SU-DHL-6 (cell line): Measurements from ENCODE around the gene RANBP9.

ENCODE experiments used
- EZH2phosphoT487 ChIP-seq: fragments of 200-600 bp; sonication (generic), shearing (Covaris generic); conservative IDR thresholded peaks from 2 replicates; pipeline ENCODE4 v1.6.1; 2018; ENCODE audit warnings: mild to moderate bottlenecking, antibody characterized with exemption, low read length, moderate library complexity, mixed read lengths
- TF ChIP-seq, protein P1 (sequence below): fragments of 200-600 bp; sonication (generic); IDR thresholded peaks from one replicate; pipeline ENCODE4 v1.5.1; 2017; ENCODE audit warnings: antibody characterized with exemption, mild to moderate bottlenecking, low read length, moderate library complexity; ENCODE audit not compliant: insufficient read depth, poor library complexity, severe bottlenecking

DNA sequence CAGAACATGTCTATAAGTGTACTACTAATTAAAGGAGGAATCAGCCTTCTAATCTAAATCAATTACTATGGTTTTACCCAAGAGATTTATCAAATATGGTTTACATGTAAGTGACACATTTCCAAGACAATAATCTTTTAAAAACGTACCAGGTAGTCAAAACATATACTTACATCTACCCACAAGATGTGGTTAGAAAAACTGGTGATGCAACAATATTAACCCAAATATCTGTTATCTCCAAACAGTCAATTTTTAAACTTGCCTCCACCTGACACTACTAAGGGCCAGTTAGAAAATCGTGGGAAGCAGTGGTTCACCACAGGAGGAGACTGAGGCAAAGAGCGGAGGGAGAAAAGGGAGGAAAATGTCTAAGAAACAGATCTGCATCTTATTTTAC, 68.5 kb downstream of the RANBP9 start:
- TF ChIP-seq EZH2phosphoT487: no peak
- TF ChIP-seq, protein P1, sequence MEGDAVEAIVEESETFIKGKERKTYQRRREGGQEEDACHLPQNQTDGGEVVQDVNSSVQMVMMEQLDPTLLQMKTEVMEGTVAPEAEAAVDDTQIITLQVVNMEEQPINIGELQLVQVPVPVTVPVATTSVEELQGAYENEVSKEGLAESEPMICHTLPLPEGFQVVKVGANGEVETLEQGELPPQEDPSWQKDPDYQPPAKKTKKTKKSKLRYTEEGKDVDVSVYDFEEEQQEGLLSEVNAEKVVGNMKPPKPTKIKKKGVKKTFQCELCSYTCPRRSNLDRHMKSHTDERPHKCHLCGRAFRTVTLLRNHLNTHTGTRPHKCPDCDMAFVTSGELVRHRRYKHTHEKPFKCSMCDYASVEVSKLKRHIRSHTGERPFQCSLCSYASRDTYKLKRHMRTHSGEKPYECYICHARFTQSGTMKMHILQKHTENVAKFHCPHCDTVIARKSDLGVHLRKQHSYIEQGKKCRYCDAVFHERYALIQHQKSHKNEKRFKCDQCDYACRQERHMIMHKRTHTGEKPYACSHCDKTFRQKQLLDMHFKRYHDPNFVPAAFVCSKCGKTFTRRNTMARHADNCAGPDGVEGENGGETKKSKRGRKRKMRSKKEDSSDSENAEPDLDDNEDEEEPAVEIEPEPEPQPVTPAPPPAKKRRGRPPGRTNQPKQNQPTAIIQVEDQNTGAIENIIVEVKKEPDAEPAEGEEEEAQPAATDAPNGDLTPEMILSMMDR: no peak
